Measurements from ENCODE around the gene DYNLRB1. TPM values are rescaled to one million over a fixed set of nuclear protein-coding genes. Genes with fewer than 3 reads are reported as not detected.

DYNLRB1 gene
- total and polyA plus RNA-seq, 2 of the 13 experiments (the other 11 are each of a cell fraction or from before 2014, with no cell fraction given), result 140 to 244 TPM

DNA sequence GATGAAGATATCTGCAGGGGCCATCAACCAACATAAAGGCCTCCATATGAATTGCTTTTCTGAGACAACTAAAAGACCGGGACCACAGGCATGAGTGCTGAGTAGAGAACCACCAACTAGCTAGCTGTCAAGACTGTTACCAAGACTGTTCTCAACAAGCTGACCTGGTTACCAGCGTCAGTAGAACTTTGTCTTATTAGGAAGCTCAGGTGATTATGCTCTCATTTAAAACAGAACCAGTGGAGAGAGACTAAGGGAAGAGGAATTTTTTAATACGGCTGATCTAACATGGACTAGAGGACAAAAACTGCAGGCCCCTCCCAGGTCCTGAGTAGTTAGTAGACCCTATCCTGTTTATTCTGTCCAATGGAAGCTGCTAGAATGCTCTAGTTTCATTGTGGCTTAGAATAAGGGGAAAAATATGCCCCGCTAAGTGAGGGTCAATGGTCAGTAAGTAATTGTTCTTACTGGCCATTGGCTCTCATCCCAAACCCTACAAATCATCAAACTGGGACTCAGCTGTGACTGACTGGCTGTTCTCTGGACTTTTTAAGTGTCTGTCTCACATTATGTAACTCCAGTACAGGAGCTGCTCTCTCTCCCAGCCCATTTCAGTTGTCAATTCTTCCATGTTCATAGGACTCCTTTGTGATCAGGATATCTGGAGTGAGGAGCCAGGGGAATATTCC is 3.8 kb upstream of the DYNLRB1 start (continued):
- TF ChIP-seq, protein P1, sequence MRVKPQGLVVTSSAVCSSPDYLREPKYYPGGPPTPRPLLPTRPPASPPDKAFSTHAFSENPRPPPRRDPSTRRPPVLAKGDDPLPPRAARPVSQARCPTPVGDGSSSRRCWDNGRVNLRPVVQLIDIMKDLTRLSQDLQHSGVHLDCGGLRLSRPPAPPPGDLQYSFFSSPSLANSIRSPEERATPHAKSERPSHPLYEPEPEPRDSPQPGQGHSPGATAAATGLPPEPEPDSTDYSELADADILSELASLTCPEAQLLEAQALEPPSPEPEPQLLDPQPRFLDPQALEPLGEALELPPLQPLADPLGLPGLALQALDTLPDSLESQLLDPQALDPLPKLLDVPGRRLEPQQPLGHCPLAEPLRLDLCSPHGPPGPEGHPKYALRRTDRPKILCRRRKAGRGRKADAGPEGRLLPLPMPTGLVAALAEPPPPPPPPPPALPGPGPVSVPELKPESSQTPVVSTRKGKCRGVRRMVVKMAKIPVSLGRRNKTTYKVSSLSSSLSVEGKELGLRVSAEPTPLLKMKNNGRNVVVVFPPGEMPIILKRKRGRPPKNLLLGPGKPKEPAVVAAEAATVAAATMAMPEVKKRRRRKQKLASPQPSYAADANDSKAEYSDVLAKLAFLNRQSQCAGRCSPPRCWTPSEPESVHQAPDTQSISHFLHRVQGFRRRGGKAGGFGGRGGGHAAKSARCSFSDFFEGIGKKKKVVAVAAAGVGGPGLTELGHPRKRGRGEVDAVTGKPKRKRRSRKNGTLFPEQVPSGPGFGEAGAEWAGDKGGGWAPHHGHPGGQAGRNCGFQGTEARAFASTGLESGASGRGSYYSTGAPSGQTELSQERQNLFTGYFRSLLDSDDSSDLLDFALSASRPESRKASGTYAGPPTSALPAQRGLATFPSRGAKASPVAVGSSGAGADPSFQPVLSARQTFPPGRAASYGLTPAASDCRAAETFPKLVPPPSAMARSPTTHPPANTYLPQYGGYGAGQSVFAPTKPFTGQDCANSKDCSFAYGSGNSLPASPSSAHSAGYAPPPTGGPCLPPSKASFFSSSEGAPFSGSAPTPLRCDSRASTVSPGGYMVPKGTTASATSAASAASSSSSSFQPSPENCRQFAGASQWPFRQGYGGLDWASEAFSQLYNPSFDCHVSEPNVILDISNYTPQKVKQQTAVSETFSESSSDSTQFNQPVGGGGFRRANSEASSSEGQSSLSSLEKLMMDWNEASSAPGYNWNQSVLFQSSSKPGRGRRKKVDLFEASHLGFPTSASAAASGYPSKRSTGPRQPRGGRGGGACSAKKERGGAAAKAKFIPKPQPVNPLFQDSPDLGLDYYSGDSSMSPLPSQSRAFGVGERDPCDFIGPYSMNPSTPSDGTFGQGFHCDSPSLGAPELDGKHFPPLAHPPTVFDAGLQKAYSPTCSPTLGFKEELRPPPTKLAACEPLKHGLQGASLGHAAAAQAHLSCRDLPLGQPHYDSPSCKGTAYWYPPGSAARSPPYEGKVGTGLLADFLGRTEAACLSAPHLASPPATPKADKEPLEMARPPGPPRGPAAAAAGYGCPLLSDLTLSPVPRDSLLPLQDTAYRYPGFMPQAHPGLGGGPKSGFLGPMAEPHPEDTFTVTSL (CRISPR knock-in tag; IDR thresholded peaks at IDR 0.05; ENCODE audit: borderline replicate concordance), result peak; percentile 70; the same call in 1 of the 2 replicates
- TF ChIP-seq, protein P2, sequence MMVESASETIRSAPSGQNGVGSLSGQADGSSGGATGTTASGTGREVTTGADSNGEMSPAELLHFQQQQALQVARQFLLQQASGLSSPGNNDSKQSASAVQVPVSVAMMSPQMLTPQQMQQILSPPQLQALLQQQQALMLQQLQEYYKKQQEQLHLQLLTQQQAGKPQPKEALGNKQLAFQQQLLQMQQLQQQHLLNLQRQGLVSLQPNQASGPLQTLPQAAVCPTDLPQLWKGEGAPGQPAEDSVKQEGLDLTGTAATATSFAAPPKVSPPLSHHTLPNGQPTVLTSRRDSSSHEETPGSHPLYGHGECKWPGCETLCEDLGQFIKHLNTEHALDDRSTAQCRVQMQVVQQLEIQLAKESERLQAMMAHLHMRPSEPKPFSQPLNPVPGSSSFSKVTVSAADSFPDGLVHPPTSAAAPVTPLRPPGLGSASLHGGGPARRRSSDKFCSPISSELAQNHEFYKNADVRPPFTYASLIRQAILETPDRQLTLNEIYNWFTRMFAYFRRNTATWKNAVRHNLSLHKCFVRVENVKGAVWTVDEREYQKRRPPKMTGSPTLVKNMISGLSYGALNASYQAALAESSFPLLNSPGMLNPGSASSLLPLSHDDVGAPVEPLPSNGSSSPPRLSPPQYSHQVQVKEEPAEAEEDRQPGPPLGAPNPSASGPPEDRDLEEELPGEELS (CRISPR knock-in tag; IDR thresholded peaks at IDR 0.05), result peak; percentile 65
- TF ChIP-seq TRIM24 (CRISPR knock-in tag; IDR thresholded peaks at IDR 0.05) (no peak), ZNF644 (CRISPR knock-in tag; IDR thresholded peaks at IDR 0.05; ENCODE audit: low read depth) (peak; percentile 65), TARDBP (CRISPR knock-in tag; IDR thresholded peaks at IDR 0.05) (no peak; the same call in 1 of the 2 replicates), ZNF607 (CRISPR knock-in tag; IDR thresholded peaks at IDR 0.05; ENCODE audit: borderline replicate concordance) (no peak), ZIK1 (CRISPR knock-in tag; IDR thresholded peaks at IDR 0.05; ENCODE audit: borderline replicate concordance, low read depth) (no peak)
- TF ChIP-seq, protein P3, sequence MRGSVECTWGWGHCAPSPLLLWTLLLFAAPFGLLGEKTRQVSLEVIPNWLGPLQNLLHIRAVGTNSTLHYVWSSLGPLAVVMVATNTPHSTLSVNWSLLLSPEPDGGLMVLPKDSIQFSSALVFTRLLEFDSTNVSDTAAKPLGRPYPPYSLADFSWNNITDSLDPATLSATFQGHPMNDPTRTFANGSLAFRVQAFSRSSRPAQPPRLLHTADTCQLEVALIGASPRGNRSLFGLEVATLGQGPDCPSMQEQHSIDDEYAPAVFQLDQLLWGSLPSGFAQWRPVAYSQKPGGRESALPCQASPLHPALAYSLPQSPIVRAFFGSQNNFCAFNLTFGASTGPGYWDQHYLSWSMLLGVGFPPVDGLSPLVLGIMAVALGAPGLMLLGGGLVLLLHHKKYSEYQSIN (CRISPR knock-in tag; IDR thresholded peaks at IDR 0.05; ENCODE audit: borderline replicate concordance), result no peak
- TF ChIP-seq, protein P4, sequence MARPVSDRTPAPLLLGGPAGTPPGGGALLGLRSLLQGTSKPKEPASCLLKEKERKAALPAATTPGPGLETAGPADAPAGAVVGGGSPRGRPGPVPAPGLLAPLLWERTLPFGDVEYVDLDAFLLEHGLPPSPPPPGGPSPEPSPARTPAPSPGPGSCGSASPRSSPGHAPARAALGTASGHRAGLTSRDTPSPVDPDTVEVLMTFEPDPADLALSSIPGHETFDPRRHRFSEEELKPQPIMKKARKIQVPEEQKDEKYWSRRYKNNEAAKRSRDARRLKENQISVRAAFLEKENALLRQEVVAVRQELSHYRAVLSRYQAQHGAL (CRISPR knock-in tag; IDR thresholded peaks at IDR 0.05; ENCODE audit: not compliant biosample characterization), result no peak
- TF ChIP-seq, protein P5, sequence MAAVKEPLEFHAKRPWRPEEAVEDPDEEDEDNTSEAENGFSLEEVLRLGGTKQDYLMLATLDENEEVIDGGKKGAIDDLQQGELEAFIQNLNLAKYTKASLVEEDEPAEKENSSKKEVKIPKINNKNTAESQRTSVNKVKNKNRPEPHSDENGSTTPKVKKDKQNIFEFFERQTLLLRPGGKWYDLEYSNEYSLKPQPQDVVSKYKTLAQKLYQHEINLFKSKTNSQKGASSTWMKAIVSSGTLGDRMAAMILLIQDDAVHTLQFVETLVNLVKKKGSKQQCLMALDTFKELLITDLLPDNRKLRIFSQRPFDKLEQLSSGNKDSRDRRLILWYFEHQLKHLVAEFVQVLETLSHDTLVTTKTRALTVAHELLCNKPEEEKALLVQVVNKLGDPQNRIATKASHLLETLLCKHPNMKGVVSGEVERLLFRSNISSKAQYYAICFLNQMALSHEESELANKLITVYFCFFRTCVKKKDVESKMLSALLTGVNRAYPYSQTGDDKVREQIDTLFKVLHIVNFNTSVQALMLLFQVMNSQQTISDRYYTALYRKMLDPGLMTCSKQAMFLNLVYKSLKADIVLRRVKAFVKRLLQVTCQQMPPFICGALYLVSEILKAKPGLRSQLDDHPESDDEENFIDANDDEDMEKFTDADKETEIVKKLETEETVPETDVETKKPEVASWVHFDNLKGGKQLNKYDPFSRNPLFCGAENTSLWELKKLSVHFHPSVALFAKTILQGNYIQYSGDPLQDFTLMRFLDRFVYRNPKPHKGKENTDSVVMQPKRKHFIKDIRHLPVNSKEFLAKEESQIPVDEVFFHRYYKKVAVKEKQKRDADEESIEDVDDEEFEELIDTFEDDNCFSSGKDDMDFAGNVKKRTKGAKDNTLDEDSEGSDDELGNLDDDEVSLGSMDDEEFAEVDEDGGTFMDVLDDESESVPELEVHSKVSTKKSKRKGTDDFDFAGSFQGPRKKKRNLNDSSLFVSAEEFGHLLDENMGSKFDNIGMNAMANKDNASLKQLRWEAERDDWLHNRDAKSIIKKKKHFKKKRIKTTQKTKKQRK (IDR thresholded peaks at IDR 0.05; ENCODE audit: low read length), result no peak
- TF ChIP-seq, protein P6, sequence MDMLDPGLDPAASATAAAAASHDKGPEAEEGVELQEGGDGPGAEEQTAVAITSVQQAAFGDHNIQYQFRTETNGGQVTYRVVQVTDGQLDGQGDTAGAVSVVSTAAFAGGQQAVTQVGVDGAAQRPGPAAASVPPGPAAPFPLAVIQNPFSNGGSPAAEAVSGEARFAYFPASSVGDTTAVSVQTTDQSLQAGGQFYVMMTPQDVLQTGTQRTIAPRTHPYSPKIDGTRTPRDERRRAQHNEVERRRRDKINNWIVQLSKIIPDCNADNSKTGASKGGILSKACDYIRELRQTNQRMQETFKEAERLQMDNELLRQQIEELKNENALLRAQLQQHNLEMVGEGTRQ (IDR thresholded peaks at IDR 0.05; ENCODE audit: low read depth, low read length), result no peak
- TF ChIP-seq, protein P6 (CRISPR knock-in tag; IDR thresholded peaks at IDR 0.05; ENCODE audit: borderline replicate concordance), result no peak

Data from HepG2 (cell line).